HG03460 (cell line): ENCODE results near the gene PRKAR1B.
"Not testable (repeated sequence)": the region's sequence is repeated elsewhere in the genome, so short reads cannot be mapped to it uniquely, and the experiment has no call there.

Source experiments
- ATAC-seq: cut with Tn5 transposase; IDR thresholded peaks from one replicate; pipeline ENCODE4 v1.9.1; 2021; ENCODE audit not compliant: unreplicated experiment

The PRKAR1B gene

DNA sequence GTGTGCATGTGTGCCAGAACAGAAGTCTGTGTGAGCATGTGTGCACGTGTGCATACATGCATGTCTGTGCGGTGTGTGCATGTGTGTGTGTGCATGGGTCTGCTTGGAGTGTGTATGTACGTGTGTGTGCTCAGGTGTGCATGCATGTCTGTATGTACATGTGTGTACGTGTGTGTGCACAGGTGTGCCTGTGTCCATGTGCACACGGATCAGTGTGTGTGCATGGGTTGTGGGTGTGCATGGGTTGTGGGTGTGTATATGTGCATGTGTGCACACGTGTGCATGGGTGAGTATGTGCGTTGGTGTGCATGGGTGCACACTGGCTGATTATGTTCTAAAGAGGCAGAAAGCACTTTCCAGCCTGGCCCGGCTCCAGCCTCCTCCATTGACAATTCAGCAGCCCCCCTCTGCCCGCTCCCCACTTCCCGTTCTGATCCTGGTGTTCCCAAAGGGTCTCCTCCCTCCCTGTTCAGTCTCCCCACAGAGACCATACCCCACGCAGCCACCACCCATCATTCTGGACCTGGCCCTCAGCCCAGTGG, 163.4 kb downstream of the PRKAR1B start:
- no peak for ATAC-seq

- ATAC-seq = no peak
Observed at GRCh38 chr7:562789-563628, 164.1 kb downstream of the PRKAR1B start.

DNA sequence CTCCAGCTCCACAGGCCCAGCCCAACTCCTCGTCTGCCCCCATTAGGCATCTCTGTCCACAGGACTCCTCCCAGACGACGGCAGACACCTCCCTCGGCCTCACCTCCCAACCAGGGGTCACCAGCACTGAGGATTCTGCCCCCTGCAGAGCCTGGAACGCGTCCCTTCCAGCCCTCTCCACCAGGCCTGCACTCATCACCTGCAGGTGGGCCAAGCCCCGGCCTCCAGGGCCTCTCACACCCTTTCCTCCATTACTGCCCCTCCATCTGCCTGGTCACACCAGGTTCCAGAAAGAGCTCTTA, 164.8 kb downstream of the PRKAR1B start:
- no peak for ATAC-seq

- ATAC-seq = no peak
Observed at GRCh38 chr7:561631-562373, 165.3 kb downstream of the PRKAR1B start.

DNA sequence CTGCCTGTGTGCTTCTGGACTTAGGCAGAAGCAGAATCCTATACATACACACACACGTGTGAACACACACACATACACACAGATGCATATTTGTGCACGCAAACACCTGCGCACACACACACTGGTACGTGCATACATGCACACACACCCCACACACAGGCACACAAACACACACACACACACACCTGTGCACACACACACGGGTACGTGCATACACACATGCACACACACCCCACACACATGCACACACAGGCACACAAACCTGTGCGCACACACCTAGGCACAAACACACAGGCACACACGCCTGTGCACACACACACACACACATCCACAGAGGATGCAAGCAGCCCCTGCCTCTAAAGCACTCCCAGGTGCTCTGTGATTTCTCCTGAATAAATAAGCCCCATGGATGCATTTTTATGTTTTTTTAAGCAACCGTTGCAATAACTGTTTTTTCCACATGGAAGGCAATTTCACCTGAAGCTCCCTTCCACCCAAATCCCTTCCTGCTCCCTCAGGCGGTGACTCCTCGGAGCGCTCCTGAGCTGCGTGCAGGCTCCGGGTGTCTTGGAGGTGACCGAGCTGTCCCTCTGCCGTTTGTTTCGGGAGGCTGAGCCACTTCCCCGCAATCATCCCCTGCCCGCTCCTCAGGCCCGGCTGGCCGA, 166.0 kb downstream of the PRKAR1B start:
- no peak for ATAC-seq

DNA sequence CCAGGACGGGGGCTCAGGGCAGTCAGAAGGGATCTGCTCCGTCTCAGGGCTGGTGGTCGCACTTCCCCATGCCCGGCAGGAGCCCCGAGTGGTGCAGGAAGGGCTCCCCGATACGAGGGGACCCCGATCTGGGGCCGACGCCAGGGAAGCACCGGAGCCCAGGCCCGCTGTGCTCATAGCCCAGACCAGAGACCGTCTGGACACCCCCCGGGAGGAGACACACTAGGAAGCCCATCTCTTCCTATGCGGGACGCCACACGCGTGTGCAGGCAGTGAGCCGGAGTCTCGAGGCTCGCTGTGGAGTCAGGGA, 167.7 kb downstream of the PRKAR1B start:
- no peak for ATAC-seq

DNA sequence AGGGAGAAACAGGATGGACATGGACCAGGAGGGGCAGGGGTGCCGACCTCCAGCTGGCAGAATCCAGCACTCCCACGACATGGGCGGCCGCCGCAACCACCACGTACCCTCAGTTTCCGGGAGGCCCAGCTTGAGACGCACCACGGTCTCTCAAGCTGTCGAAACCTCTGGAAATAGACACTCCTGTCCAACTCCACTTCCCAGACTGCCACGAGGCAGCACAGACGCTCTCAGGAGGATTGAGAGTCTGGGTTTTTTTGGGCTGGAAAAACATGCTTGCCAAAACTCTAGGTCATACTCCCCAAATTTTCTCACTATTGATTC, 169.6 kb downstream of the PRKAR1B start:
- ATAC-seq = no peak

GRCh38 chr7:556837-557557, 170.1 kb downstream of the PRKAR1B start:
- ATAC-seq = no peak

- no peak for ATAC-seq
Observed at GRCh38 chr7:556291-556826, 170.7 kb downstream of the PRKAR1B start.

DNA sequence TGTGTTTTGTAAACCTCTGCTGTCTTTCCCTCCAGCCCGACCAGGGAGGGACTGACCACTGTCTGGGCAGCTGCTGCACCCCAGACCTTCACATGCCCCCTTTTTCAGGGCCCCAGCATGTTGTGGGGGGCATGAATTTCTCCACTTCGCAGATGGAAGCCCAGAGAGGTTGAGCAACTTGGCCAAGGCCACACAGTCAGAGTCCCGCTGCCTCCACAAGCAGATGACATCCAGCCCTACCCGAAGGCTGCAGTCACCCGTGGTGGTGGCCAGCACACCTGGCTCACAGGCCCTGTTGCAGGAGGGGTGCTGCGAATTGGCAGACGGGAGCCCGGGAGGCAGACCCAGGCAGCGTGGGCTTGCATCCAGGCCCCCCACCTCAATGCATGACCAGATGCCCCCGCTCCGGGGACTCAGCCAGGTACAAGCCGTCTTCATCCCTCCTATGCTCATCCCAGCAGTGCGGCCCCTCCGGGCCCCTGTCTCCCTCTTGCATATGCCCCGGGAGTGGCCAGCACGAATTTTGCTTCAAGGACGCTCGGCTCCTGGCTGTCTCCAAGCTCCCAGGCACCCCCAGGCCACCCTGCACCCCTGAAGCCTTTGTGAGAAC, 171.4 kb downstream of the PRKAR1B start:
- ATAC-seq = no peak

GRCh38 chr7:553636-554111, 173.4 kb downstream of the PRKAR1B start:
- no peak for ATAC-seq

DNA sequence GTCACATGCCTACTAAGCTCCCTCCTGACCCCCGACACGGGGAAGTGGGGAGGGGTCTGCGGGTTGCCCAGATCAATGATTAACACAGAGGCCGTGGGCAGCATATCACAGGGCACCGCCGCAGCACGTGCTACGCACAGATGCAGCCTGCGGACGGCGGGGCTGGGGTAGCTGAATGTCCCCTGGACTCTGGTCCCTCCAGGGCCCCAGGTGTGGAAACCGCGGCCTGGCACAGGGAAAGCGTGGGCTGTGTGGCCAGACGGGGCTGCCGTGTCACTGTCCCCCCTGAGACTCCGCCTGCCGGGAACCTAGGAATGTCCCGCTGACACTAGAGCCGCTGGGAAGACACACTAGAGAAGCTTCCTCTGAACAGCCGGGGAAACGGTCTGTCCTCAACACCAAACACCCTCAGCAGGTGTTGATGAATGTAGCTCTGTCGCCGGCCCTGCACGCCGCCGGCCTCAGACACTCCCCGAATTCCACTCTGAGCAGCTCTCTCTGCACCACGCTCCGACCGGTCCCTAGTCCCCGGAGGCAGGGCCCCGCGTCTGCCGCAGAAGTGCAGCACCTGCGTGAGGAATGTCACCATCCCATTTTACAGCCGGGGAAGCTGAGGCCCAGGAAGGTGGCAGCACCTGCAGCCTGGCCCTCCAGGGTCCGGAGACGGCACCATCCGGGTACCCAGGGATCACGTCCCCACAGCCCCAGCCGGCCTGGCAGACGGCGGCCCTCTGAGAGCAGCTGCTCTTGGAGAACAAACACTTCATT, 174.0 kb downstream of the PRKAR1B start:
- ATAC-seq = no peak

DNA sequence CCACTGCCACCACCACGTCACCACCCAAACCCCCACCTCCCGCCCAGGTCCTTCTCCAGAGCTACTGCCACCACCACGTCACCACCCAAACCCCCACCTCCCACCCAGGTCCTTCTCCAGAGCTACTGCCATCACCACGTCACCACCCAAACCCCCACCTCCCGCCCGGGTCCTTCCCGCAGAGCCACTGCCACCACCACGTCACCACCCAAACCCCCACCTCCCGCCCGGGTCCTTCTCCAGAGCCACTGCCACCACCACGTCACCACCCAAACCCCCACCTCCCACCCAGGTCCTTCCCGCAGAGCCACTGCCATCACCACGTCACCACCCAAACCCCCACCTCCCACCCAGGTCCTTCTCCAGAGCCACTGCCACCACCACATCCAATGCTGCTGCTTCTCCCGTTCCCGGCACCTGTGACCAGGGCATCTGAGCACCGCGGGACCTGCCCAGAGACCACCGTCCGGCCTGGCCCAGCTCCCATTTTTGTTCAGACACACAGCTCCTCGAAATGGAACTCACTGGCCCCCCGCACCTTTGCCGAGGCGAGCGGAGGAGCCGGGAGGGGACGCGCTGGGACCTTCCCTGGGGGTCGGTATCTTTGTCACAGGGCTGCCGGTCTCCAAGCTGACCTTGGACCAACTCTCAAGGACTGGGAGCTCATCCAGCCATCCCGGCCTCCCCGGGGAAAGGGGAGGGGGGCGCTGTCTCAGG, 174.8 kb downstream of the PRKAR1B start:
- ATAC-seq = not testable (repeated sequence)

DNA sequence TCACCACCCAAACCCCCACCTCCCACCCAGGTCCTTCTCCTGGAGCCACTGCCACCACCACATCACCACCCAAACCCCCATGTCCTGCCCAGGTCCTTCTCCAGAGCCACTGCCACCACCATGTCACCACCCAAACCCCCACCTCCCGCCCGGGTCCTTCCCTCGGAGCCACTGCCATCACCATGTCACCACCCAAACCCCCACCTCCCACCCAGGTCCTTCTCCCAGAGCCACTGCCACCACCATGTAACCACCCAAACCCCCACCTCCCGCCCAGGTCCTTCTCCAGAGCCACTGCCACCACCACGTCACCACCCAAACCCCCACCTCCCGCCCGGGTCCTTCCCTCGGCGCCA, 175.5 kb downstream of the PRKAR1B start:
- ATAC-seq = not testable (repeated sequence)

DNA sequence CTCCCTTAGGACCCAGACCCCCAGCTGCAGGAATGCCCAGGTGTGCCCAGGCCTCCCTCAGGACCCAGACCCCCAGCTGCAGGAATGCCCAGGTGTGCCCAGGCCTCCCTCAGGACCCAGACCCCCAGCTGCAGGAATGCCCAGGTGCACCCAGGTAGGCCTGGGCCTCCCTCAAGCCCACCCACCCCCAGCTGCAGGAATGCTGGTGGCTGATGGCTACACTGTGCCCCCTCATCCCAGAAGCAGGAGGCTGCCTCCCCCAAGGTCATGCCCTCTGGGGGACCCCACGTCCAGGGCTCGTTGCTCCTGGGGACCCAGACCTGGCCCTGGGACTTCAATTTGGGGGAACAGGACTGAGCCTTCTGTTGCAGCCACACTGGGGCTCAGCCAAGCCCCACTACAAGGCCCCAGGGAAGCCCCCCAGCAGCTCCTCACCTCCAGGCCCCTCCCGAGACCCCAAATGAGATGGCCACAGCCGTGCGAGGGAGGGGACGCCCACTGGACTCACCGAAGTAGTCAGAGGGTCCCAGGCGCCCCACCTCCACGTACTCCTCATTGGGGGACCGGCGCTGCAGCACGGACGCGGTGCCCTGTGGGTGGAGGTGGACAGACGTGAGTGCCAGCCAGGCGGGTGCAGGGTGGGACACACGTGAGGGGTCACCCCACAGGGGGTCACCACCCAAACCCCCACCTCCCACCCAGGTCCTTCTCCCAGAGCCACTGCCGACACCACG, 176.0 kb downstream of the PRKAR1B start:
- ATAC-seq = no peak

- no peak for ATAC-seq
Observed at GRCh38 chr7:549891-550625, 177.0 kb downstream of the PRKAR1B start.

DNA sequence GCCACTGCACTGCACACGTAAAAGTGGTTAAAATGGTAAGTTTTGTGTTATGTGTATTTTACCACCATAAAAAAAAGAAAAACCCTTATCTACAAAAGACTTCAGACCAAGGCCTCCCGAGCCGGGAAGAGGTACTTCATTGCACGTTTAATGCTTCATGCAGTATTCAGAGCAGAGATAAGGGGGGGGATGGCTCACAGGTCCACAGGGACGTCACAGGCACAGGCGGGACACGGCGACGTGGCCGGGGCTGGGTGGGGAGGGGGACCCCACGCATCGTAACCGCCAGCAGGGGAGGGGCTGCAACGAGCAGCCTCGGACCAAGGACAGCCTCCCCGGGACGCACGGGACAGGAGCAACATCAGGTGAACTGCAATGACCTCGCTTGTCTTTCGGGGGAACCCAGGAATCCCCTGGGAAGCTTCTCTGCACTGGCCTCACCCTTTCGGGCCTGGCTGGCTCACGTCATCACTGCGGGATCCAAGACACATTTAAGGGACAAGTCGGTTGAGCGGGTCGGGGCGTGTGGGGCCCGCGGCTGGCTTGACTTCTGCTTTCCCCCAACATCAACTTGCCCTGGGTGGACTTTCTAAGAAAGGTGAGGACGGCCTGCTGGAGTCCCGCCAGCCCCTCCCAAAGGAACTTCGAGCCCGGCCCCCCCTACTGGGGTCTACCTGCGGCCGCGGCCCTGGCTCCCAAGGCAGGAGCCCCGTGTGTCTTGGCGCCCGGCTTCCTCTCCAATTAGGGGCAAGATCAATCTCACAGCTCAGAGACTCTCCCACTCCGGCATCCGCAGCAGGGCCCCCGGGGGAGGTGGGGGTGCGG, 177.8 kb downstream of the PRKAR1B start:
- no peak for ATAC-seq
